NB4 (cell line): ENCODE measurements around the gene BTAF1.

ENCODE experiments used
- CTCF ChIP-seq: IDR thresholded peaks from one replicate; pipeline ENCODE4 v1.5.1; 2012; ENCODE audit warnings: low read depth, low read length
- MAX ChIP-seq: IDR thresholded peaks from 2 replicates; pipeline ENCODE4 v1.6.1; 2011; ENCODE audit warnings: low read depth, low read length
- POLR2A ChIP-seq: IDR thresholded peaks from 2 replicates; pipeline ENCODE4 v1.6.1; 2011; ENCODE audit warnings: mild to moderate bottlenecking; ENCODE audit not compliant: insufficient read length; ENCODE audit errors: extremely low read depth

GRCh38 chr10:91875156-91875555, 48.4 kb upstream of the BTAF1 start:
- no peak for TF ChIP-seq CTCF
- no peak for TF ChIP-seq POLR2A
- no peak for TF ChIP-seq MAX
